Measurements from ENCODE around the gene LDLRAD2. TPM values are rescaled to one million over a fixed set of nuclear protein-coding genes. Genes with fewer than 3 reads are reported as not detected.
A peak's percentile ranks its signal among the peaks of the same experiment; 100 is the strongest.
"Not testable (repeated sequence)": the region's sequence is repeated elsewhere in the genome, so short reads cannot be mapped to it uniquely, and the experiment has no call there.

The LDLRAD2 gene
- not detected in 2 replicates for total RNA-seq (2014; rRNA removed; shearing (Covaris generic))

GRCh38 chr1:21811875-21812305 lies at the start of gene LDLRAD2:
TSS of gene LDLRAD2 (plus strand) at chr1:21812265. CDS start at chr1:21812452, 187 bp downstream.
- DNase-seq (ENCODE audit: low read depth), result peak; percentile 15

GRCh38 chr1:21763236-21763635 lies 48.8 kb upstream of the LDLRAD2 start:
- no peak for DNase-seq (ENCODE audit: low read depth)

- no peak for DNase-seq (ENCODE audit: low read depth)
Measured at GRCh38 chr1:21763694-21764419, 48.2 kb upstream of the LDLRAD2 start.

GRCh38 chr1:21764615-21765423 lies 47.2 kb upstream of the LDLRAD2 start:
- DNase-seq (ENCODE audit: low read depth), result peak; percentile 91

GRCh38 chr1:21766210-21766609 lies 45.9 kb upstream of the LDLRAD2 start:
- DNase-seq (ENCODE audit: low read depth), result no peak

- DNase-seq (ENCODE audit: low read depth), result not testable (repeated sequence)
Measured at GRCh38 chr1:21767106-21767505, 45.0 kb upstream of the LDLRAD2 start.

- no peak for DNase-seq (ENCODE audit: low read depth)
Measured at GRCh38 chr1:21770201-21770600, 41.9 kb upstream of the LDLRAD2 start.

GRCh38 chr1:21770602-21771001 lies 41.5 kb upstream of the LDLRAD2 start:
- not testable (repeated sequence) for DNase-seq (ENCODE audit: low read depth)

GRCh38 chr1:21771672-21772071 lies 40.4 kb upstream of the LDLRAD2 start:
- not testable (repeated sequence) for DNase-seq (ENCODE audit: low read depth)

- DNase-seq (ENCODE audit: low read depth), result no peak
Measured at GRCh38 chr1:21773585-21773984, 38.5 kb upstream of the LDLRAD2 start.

GRCh38 chr1:21774835-21775549 lies 37.1 kb upstream of the LDLRAD2 start:
- no peak for DNase-seq (ENCODE audit: low read depth)

GRCh38 chr1:21775550-21775914 lies 36.5 kb upstream of the LDLRAD2 start:
- DNase-seq (ENCODE audit: low read depth), result no peak

- no peak for DNase-seq (ENCODE audit: low read depth)
Measured at GRCh38 chr1:21775985-21776562, 36.0 kb upstream of the LDLRAD2 start.

GRCh38 chr1:21776925-21777324 lies 35.1 kb upstream of the LDLRAD2 start:
- not testable (repeated sequence) for DNase-seq (ENCODE audit: low read depth)

- no peak for DNase-seq (ENCODE audit: low read depth)
Measured at GRCh38 chr1:21778405-21778727, 33.7 kb upstream of the LDLRAD2 start.

- DNase-seq (ENCODE audit: low read depth), result no peak
Measured at GRCh38 chr1:21779613-21780521, 32.2 kb upstream of the LDLRAD2 start.

- DNase-seq (ENCODE audit: low read depth), result peak; percentile 47
Measured at GRCh38 chr1:21781815-21782348, 30.2 kb upstream of the LDLRAD2 start.

GRCh38 chr1:21782349-21782867 lies 29.7 kb upstream of the LDLRAD2 start:
- DNase-seq (ENCODE audit: low read depth), result peak; percentile 58

GRCh38 chr1:21782868-21783678 lies 29.0 kb upstream of the LDLRAD2 start, which contains the start of gene USP48:
TSS of gene USP48 (minus strand) at chr1:21783149. CDS start at chr1:21782957, 192 bp downstream.
- peak; percentile 96 for DNase-seq (ENCODE audit: low read depth)
